HG02981 (cell line): ENCODE measurements around the gene UTF1.

Source experiments
- ATAC-seq: cut with Tn5 transposase; IDR thresholded peaks from one replicate; pipeline ENCODE4 v1.9.1; 2021; ENCODE audit warnings: mild to moderate bottlenecking, moderate library complexity; ENCODE audit not compliant: unreplicated experiment

UTF1 gene, protein sequence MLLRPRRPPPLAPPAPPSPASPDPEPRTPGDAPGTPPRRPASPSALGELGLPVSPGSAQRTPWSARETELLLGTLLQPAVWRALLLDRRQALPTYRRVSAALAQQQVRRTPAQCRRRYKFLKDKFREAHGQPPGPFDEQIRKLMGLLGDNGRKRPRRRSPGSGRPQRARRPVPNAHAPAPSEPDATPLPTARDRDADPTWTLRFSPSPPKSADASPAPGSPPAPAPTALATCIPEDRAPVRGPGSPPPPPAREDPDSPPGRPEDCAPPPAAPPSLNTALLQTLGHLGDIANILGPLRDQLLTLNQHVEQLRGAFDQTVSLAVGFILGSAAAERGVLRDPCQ

DNA sequence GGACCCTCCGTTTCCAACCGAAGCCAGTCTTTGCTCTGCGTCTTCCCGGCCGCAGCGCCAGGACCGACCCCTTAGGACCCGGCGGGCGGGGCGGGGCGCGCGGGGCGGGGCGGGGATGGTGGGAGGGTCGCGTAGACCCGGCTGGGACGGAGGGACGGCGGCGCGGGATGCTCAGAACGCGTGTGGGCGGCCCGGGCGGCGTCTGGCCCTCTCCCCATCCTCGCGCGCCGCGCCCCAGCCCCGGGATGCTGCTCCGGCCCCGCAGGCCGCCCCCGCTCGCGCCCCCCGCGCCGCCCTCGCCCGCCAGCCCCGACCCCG, at the start of gene UTF1:
TSS of gene UTF1 (plus strand) at position 174 of the 318 bp plus-strand sequence. CDS start at position 246, 72 bp downstream.
- no peak for ATAC-seq

DNA sequence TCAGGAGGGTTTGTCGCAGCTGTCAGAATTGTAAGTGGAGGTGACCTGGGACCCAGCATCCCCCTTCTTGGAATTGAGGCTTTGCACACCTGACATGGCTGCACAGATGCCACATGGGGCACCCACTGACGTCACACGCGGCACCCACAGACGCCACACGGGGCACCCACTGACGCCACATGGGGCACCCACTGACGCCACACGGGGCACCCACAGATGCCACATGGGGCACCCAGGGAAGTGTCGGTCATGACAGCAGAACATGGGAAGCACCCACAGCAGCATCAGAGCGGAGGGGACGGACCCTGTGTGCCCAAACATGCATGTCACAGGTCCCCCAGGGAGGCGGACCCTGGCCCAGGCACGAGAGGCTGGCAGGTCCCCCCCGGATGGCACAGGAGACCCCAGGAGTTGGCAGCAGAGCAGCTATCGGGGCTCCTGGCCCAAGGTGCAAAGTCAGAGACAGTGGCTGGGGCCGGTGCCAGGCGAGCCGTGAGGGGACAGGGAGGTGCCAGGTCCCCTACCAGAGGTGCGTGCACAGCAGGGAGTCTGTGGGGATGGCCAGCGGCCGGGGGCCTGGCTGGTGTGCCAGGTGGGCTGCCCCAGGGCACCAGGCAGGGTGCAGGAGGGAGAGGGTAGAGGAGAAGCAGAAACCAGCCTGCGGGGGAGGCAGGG, 48.9 kb upstream of the UTF1 start:
- no peak for ATAC-seq

DNA sequence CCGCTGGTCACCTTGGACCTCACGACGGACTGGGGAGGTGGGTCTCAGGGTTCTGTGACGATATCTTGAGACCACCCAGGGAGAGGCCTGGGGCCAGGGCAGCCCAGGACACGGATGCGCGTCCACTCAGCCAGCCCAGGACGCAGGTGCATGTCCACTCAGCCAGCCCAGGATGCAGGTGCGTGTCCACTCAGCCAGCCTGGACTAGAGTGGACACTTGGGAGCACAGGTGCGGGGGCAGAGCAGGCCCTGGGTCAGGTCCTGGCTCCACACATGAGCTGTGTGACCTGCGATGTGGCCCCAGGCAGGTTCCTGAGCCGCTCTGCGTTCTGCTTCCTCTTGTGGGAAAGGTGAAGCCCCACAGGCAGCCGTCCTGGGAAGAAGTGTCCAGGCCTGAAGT, 47.8 kb upstream of the UTF1 start:
- ATAC-seq: no peak

DNA sequence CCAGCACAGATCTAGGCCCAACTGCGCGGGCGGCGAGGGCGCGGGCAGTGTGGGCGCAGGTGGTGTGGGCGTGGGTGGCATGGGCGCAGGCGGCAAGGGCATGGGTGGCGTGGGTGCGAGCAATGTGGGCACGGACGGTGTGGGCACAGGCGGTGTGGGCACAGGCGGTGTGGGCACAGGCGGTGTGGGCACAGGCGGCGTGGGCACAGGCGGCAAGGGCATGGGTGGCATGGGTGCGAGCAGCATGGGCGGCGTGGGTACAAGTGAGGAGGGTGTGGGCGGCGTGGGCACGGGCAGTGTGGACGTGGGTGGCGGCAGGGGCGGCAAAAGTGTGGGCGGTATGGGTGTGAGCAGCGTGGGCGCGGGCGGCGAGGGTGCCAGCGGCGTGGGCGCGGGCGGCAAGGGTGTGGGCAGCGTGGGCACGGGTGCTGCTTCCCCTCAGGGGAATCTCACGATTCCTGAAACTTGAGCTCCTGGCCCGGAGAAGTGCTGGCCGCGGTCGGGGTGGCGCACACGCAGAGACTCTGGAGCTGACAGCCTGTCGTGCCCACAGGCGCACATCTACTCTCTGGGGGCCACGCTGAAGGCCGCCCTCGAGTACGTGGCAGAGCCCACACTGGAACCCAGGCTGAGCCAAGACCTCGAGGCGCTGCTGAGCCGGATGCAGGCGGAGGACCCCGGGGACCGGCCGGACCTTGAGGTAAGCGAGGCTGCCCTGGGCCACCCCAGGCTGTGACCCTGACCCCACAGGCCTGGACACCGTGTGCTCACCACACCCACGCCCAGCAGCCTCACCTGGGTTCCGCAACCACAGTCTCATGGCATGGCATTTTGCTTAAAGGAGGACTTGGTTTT, 47.0 kb upstream of the UTF1 start:
- no peak for ATAC-seq

DNA sequence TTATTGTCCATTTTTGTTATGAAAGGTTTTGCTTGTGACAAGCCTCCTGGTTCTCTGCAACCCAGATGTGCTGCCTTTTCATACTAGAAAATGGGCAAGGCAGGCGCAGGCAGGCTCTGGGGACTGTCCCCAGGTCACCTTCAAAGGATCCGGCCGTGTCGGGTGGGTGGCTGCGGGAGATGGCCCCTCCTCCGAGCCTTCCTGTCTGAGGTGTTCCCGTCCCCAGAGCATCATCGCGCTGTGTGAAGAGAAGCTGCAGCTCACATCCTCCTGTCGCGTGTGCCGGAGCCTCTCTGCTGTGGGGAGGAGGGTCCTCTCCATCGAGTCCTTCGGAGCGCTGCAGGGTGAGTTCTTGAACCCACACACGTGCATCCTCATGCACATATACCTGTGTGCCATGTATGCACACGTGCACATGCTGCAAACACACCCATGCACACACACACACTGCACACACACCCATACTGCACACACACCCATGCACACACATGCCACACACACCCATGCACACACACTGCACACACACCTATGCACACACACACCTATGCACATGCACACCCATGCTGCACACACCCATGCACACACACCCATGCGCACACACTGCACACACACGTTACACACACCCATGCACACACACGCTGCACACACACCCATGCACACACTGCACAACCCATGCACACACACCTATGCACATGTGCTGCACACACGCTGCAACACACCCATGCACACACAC, 46.2 kb upstream of the UTF1 start:
- no peak for ATAC-seq

DNA sequence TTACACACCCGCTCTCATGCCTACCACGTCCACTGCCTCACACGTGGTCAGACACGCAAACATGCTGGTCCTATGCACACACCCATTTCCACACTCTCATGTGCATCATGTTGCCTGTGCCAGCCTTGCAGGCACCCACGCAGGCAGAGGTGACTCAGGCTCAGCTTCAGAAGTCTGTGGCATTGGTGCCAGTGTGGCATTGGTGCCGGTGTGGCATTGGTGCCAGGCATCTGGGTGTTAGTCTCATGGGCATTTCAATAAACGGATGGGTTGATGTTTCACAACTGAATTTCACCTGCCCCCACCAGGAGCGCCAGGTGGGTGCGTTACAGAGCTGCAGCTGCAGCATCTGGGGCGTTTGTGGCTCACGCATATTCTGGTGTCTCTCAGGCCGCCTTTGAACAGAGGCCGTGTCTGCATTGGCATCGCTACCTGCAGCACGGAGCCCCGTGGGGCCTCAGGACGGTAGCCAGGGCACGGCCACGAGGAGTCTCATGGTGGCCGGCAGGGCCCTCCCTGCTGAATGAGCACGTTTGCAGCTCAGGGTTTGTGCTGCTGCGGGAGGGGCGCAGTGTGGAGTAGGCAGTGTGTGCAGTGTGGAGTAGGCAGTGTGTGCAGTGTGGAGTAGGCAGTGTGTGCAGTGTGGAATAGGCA, 45.3 kb upstream of the UTF1 start:
- no peak for ATAC-seq

DNA sequence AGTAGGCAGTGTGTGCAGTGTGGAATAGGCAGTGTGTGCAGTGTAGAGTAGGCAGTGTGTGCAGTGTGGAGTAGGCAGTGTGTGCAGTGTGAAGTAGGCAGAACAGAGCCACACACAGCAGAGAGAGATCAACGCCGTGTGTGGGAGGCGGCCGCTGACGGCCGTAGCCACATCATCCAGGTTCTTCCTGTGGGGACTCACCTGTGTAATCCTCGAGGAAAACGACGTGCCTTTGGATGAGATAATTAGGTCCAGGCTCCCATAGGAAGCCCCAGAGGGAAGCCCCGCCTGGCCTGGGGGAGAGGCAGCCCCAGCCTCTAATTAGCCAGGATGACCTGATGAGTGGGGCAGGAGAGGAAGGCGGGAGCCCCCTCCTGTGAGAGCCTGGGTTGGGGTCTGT, 44.6 kb upstream of the UTF1 start:
- no peak for ATAC-seq

DNA sequence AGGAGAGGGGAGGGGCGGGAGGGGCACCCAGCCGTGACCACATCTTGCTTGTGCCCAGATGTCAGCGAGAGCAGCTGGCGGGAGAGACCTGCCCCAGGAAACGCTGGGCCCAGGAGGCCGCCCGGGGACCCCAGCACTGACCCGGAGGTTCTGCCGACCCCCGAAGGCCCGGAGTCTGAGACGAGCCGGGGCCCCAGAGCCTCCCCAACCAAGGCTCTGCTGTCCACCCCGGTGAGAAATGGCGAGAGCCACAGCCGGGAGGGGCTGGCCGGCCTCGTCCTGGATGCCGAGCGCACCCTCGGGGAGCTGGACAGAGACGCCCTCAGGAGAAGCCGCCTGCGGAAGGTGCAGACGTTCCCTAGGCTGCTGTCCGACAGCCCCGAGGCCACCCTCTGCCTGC, 44.1 kb upstream of the UTF1 start:
- ATAC-seq: no peak

DNA sequence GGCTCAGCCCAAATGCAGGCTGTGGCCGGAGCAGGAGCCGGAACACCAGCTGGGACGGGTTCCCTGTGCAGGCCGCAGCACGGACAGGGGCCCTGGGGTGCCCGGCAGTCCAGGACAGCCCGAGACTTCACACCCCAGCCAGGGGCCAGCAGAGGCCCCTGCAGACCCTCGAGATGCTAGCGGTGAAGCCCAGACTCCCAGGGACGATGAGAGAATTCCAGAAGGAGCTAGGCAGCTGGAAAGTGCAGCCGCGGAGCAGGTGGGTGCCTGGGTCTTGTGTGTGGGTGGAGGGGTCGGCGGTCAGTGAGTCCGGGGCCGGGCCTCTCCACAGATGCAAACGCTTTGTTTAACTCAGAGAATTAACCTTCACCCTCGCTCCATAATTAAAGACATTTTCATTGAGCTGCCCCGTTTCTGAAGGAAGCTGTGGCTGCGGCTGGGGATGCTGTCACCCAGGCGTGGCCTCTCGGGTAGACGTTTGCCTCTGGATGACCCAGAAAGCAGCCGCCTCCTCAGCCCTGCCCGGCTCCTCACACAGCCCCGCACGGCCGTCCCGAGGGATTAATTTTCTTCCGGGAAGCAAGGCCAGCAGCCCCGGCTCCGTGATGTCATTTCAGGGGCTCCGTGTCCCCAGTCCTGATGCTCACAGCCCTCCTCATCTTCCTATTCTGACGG, 43.5 kb upstream of the UTF1 start:
- ATAC-seq: no peak

DNA sequence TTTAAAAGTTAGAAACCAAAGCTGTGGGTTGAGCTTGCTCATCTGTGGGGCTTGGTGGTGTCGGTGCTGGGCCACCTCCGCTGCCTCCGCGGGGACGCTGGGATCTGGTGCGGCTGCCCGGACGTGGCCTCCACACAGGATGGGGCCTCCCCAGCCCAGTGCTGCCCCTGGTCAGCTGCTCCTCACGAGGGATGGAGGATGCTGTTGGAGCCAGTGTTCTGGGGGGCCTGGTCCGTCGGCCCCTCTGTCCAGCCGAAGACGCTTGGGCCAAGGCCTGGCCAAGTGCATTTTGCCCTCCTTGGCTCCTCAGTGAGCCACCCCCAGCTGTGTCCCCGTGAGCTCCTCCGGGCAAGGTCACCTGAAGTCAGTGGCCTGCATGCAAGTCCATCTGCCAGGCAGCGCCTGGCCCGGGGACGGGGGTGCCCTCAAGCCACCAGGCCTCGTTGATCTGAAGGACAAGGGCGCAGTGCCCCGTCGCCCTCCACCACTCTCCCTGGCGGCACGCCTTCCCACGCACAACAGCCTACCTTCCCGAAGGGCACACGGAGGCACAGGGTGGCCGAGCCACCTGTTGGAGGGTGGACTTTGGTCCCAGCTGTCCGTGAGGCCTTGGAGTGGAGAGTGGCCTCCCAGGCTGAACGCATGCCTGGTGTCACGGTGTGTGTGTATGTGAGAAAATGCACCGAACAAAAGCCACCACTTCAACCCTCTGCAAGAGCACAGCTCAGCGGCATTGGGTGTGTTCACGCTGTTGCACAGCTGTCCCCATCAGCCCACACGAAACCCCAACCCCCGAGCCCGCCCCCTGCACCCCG, 42.7 kb upstream of the UTF1 start:
- ATAC-seq: no peak

DNA sequence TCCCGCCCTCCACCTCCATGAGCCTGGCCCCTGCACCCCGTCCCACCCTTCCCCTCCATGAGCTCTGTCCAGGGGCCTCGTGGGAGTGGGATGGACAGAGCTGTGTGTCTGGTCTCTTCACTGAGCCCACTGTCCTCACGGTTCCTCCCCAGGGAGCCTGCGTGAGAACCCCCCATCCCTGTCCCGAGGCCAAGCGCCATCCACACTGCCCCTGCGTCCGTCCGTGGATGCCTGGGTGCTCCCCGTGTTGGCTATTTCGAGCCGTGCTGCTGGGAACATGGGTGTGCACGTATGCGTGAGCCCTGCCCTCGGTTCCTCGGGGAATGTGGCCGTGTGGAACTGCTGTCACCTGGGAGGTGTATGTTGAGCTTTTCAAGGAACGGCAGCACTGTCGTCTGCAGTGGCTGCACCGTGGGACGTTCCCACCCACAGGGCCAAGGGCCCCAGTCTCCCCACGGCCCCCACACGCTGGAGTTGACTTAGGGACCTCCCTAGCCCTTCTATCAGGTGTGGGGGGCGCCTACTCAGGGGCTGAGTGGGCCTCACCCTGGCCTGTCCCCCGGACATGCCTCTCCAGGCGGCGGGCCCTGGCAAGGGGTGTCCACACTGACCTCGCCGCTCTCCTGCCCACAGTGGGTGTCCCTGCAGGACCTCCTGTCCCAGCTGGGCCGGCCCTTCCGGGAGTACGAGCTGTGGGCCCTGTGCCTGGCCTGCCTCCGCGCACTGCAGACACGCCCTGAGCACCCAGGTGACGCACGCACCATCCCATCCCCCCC, 41.9 kb upstream of the UTF1 start:
- ATAC-seq: no peak

DNA sequence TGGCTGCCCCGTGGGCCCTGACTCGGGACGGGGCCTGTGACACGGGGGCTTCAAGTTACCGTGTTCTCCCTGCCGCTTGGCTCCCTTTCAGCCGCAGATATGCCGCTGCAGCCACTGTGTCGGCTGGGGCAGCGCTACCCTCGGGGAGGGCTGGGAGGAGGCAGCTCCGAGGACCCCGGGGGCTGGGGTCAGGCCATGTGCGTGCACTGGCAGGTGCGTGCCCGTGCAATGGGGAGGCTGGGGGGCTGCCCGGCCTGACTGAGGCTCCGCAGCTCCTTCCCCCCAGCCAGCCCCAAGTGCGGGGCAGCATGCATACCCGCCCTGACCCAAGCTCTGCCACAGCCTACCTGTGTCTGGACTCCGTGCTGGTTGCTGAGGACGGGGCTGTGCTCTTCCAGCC, 40.8 kb upstream of the UTF1 start:
- ATAC-seq: no peak

DNA sequence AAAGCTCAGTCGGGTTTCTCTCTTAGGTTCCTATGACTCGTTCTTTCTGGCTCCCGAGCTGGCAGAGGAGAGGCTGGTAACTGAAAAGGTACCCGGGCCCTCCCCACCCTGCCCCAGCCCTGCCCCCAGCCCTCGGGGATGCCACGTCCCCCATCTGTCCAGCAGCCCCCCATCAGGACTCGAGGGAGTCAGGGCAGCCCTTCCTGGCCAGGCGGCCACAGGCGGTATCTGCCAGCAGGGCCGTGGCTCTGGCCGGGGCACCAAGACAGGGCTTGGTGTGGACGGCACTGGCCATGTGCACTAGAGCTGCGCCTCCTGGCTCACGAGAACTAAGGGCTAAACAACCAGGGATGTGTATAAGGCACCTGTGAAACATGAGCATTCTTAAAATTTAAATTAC, 40.3 kb upstream of the UTF1 start:
- ATAC-seq: no peak

DNA sequence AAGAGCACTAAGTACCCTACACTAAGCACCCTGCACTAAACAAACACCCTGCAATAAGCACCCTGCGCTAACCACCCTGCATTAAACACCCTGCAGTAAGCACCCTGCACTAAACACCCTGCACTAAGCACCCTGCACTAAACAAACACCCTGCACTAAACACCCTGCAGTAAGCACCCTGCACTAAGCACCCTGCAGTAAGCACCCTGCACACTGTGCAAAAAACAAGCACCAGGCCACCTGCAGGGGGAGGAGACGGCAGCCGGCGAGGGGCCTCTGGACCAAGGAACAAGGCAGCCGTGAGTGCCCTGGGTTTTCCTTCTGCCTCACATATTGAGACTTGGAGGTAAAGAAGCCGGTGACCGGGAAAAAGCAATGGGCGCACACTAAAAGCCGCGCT, 39.8 kb upstream of the UTF1 start:
- no peak for ATAC-seq

DNA sequence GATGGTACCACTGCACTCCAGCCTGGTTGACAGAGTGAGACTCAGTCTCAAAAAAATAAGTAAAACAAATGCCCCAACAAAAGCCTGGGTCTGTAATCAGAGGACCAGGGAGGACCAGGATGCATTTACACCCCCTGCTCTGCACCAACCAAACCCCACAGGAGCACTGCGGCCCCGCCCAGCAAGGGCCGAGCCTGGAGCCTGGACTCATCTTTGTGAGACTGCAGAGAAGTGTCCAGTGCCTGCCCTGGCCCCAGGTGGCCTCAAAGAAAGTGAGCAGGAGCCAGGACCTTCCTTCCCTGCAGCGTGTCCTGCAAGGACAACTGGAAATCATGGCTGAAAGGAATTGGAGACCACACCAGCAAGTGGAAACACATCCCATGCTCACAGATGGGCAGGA, 38.4 kb upstream of the UTF1 start:
- no peak for ATAC-seq

DNA sequence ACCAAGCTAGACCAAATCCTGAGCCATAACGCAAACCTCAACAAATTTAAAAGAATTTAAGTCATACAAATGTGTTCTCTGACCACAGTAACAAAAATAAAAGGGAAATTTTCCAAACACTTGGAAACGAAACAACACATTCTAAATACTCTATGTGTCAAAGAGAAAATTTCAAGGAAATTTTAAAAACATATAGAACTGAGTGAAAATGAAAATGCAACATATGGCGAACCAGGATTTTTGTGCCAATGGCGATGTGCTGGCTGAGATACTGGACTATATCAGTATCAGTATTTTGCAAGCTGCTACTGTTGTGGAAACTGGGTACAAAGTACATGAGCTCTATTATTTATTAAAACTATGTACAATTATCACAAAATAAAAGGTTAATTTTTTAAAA, 35.9 kb upstream of the UTF1 start:
- ATAC-seq: no peak

DNA sequence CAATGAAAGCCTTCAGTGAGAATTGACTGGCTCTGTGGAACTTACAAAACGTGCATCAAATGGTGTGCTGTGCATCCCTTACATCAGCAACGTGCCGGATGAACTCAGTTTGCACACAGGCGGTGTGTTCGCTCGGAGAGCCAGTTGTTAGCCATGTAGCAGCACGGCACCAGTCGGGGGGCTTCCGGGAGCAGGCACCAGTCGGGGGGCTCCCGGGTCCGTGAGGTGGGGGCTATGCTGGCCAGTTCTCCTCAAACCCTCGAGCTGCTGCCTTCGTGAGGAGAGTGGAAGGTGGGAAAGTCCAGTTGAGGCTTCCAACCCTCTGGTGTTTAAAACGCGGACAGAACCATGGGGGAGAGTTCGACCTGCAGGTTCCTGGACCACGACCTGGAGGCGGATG, 34.9 kb upstream of the UTF1 start:
- no peak for ATAC-seq

DNA sequence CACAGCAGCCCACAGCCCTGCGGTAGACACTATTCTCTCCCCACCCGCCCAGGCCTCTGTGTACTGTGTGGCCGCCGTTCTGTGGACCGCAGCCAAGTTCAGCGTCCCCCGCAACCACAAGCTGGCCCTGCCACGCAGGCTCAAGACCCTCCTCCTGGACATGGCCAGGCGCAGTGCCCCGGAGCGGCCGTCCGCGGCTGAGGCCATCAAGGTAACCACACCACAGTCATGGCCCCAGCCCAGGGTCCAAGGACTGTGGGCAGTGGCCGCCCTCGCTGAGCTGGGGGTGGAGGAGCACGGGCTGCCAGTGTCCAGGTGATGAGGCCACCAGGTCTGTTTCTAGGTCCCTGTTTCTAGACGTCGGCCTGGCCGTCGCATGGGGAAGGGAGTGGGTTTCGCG, 34.4 kb upstream of the UTF1 start:
- no peak for ATAC-seq
